Bronchial epithelial cell (primary cell): ENCODE results near the gene SLCO3A1. TPM values are rescaled to one million over a fixed set of nuclear protein-coding genes. Genes with fewer than 3 reads are reported as not detected.

ENCODE experiments used
- DNase-seq: peaks from one replicate; pipeline ENCODE4 v3.0.0-alpha.2; 2010; ENCODE audit warnings: low read depth
- FAIRE-seq: peaks from 2 replicates; lab custom pipeline; 2011; peaks lifted over from hg19 to GRCh38; lab: Jason Lieb, UNC
- H3K27me3 ChIP-seq: 2 replicates; pipeline ENCODE4 v1.5.1; 2011; ENCODE audit warnings: low read length; ENCODE audit not compliant: control insufficient read depth, insufficient read depth
- H3K36me3 ChIP-seq: 2 replicates; pipeline ENCODE4 v1.5.1; 2011; ENCODE audit warnings: low read length; ENCODE audit not compliant: control insufficient read depth, insufficient read depth
- H3K4me3 ChIP-seq: 2 replicates; pipeline ENCODE4 v1.5.1; 2011; ENCODE audit warnings: mild to moderate bottlenecking, low read depth, low read length, control low read depth
- total RNA-seq: library from RNA; depleted of rRNA; stranded (reverse); fragments of >200 nt; gene quantifications from 2 replicates; pipeline ENCODE4 v1.2.1, GENCODE V29; 2014
- TF ChIP-seq, protein P1 (sequence below): IDR thresholded peaks from 2 replicates; pipeline ENCODE4 v1.5.1; 2011; ENCODE audit warnings: mild to moderate bottlenecking, moderate library complexity, low read length, control low read depth, inconsistent platforms; ENCODE audit not compliant: insufficient read depth, severe bottlenecking

Gene SLCO3A1
- total RNA-seq, 1 donor from 2014 or later: 4.5 TPM

DNA sequence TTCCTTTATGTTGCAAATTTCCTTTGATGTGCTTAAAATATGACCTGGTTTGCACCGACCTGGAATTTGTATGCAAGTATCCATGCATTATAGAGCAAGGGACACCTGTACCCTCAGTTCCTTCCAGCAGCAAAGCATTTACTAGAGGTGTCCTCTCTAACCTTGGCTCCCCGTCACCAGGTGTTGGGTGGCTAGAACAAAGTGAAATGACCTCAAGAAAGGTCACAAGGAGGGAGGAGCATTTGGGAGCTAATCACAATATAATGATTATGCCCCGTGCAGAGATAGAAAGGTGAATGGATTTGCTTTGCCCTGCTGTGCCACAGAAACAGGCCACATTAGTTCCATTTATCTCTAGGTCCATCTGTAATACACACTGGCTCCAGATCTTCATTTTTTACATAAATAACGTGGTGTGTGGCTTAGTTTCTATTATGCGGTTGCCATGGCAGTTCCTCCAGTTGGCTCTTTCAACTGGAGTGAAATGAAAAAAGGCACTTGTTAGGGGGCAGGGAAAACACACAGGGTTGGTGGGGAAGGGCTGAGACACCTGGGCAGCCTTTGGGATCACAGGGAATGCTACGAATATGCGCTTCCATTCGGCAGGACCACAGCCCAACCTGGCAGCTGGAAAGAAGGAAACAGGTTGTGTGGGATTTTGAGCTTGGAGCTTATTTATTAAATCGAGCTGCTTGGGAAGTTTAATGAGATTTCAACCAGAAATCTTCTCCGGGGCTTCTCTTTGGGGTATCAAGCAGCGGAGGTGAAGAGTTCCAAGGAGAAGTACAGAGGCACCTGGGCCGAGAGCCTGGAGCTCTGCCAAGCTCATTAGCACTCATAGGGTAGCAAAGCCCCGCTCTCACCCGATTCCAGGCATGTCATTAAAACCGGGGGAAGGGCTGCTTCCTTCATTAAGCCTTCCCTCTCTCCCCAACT, 306.7 kb downstream of the SLCO3A1 start:
- H3K4me3 ChIP-seq: no peak overlapping the region
- no peak for FAIRE-seq
- H3K27me3 ChIP-seq: no peaks in the 10 kb centered on the region
- no peaks in the 10 kb centered on the region for H3K36me3 ChIP-seq
- no peak for DNase-seq
- TF ChIP-seq, protein P1, sequence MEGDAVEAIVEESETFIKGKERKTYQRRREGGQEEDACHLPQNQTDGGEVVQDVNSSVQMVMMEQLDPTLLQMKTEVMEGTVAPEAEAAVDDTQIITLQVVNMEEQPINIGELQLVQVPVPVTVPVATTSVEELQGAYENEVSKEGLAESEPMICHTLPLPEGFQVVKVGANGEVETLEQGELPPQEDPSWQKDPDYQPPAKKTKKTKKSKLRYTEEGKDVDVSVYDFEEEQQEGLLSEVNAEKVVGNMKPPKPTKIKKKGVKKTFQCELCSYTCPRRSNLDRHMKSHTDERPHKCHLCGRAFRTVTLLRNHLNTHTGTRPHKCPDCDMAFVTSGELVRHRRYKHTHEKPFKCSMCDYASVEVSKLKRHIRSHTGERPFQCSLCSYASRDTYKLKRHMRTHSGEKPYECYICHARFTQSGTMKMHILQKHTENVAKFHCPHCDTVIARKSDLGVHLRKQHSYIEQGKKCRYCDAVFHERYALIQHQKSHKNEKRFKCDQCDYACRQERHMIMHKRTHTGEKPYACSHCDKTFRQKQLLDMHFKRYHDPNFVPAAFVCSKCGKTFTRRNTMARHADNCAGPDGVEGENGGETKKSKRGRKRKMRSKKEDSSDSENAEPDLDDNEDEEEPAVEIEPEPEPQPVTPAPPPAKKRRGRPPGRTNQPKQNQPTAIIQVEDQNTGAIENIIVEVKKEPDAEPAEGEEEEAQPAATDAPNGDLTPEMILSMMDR: no peak

DNA sequence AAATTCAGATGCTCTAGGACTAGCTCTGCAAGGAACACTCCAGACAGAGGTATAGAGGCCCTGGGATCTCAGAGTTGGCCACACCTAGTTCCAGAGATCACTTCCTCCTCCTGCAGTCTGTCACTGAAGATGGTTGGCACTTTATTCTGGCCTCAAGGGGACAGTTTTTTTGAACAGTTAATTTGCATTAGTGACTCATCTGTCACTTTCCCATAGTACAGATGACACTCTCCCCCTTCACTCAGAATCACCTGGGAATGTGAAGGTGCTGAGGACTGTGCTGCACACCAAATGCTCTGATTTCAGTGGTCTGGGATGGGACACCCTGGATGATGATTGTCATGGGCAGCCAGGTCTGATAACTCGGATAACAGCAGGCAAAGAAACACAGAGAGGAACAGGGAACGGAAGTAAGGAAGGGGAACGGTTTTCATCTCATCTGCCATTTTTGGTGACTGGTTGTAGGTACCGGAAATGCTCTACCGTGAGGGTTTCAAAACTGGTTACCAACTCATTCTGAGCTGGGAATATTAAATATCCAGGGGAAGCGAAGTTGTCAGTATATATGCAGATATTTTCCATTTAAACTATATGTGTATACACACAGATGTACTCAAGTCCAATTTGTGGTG, 307.6 kb downstream of the SLCO3A1 start:
- no peak for FAIRE-seq
- H3K36me3 ChIP-seq: no peaks in the 10 kb centered on the region
- H3K27me3 ChIP-seq: no peaks in the 10 kb centered on the region
- no peak overlapping the region for H3K4me3 ChIP-seq
- DNase-seq: no peak
- TF ChIP-seq, protein P1: no peak

DNA sequence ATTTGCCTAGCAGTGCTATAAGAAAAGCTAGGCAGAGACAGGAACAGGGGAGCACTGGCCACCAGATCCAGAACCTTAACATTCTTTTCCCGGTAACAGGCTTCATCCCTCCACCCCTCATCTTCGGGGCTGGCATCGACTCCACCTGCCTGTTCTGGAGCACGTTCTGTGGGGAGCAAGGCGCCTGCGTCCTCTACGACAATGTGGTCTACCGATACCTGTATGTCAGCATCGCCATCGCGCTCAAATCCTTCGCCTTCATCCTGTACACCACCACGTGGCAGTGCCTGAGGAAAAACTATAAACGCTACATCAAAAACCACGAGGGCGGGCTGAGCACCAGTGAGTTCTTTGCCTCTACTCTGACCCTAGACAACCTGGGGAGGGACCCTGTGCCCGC, 309.1 kb downstream of the SLCO3A1 start:
- no peaks in the 10 kb centered on the region for H3K36me3 ChIP-seq
- no peak for DNase-seq
- no peak overlapping the region for H3K4me3 ChIP-seq
- no peak for FAIRE-seq
- H3K27me3 ChIP-seq: no peaks in the 10 kb centered on the region
- TF ChIP-seq, protein P1: no peak

DNA sequence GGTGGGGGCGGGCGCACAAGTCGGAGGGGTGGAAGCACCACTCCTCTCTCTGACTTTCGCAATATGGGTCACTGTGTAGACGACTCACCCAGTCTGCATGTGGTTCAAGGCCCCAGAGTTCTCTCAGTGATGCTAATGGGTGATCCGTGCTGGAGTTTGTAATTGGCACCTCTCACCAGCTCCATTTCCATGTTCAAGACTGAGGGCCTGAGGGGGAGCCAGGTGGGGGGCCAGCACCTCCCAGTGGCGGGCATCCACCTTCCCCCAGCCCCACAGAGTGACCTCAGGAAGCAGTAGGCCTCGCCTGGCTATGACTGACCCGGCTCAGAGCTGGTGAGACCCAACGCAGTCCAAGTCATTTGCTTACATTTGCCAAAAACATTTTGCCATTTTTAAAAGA, 310.1 kb downstream of the SLCO3A1 start:
- FAIRE-seq (no peak), DNase-seq (peak; percentile 38)
- H3K27me3 ChIP-seq: no peaks in the 10 kb centered on the region
- TF ChIP-seq, protein P1: no peak
- H3K4me3 ChIP-seq: no peak overlapping the region
- H3K36me3 ChIP-seq: no peaks in the 10 kb centered on the region

DNA sequence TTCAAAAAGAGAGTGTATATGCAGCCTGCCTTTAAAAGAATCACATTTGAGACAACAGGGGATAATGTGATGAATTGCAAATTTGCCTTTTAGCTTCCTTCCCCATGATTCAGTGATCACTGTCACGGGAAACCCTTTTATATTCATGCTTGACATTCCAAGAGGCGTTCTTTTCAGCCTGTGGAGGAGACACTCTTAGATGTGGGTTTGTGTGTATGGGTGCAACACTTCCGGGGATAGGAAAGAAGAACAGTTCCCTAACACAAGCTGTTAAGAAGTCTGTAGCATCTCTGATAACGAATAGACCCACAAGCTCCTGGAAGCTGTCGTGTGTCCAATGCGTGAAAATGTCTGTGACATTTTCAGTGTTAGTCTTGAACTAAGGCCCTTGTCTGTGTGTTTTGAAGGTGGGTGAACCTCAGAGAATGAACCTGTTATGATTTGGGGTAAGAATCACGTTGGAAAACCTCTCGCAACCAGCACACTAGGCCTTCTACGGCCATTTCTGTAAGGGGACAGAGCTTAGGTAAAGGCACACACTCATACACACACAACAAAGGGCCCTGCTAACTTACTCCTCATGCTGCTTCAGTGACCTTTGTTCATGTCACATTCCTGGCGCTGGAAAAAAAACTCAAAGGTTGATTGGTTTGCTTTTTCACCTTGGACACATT, 311.0 kb downstream of the SLCO3A1 start:
- Histone ChIP-seq H3K36me3 (no peaks in the 10 kb centered on the region), H3K27me3 (no peaks in the 10 kb centered on the region), H3K4me3 (no peak overlapping the region)
- DNase-seq (no peak), FAIRE-seq (no peak)
- TF ChIP-seq, protein P1: no peak
